ENCODE results near the gene ZNF697.
"Not testable (repeated sequence)": the region's sequence is repeated elsewhere in the genome, so short reads cannot be mapped to it uniquely, and the experiment has no call there.

ZNF697 gene

DNA sequence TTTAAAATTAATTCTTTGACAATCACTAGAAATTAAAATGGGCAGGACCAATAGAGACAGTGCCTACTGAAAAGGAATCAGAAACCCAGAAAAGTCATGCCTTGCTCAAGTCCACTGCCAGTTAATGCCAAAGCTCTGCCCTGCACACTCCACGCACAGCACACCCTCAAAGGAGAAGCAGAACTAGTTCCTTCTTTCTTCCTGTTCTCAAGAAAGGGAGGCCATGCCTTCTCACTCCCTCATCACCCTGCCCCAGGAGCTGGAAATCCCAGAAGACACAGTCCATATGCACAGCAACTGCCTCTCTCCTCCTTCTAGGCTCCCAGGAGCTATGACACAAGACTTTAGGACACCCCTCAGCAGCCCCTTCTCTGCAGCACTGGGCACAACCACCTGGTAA is 31.3 kb downstream of the ZNF697 start:
- H3K27me3 ChIP-seq (ENCODE audit: insufficient read depth, low read length); H2AFZ ChIP-seq (ENCODE audit: low read length, unreplicated experiment); H3K4me3 ChIP-seq (ENCODE audit: low read depth, low read length); H3K27ac ChIP-seq (ENCODE audit: low read depth, low read length); H3K79me2 ChIP-seq (ENCODE audit: control insufficient read depth, insufficient read depth, low read length, unreplicated experiment); H3K4me1 ChIP-seq (ENCODE audit: control insufficient read depth, insufficient read depth, low read length, unreplicated experiment); H3K36me3 ChIP-seq (ENCODE audit: insufficient read depth, low read length): not testable (repeated sequence)

DNA sequence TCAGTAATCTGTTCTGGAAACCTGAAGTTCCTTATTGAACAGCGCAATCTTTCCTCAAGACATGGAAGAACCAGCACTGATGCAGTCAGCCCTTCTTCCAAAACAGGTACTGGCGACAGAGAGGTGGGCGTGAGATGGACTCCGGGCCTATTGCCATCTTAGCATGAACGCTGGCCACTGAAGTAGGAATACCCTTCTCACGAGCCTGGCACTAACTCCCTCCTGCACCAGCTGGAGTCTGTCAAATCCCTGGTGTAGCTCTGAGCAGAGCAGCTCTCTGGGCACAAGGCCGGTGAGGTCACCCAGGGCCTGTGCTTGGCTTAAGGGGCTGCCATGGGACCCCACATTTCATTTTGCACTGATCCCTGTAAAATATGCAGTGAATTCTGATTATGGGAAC is 33.0 kb downstream of the ZNF697 start:
- not testable (repeated sequence) for H3K79me2 ChIP-seq (ENCODE audit: control insufficient read depth, insufficient read depth, low read length, unreplicated experiment); H2AFZ ChIP-seq (ENCODE audit: low read length, unreplicated experiment); H3K27ac ChIP-seq (ENCODE audit: low read depth, low read length); H3K36me3 ChIP-seq (ENCODE audit: insufficient read depth, low read length); H3K27me3 ChIP-seq (ENCODE audit: insufficient read depth, low read length); H3K4me3 ChIP-seq (ENCODE audit: low read depth, low read length); H3K4me1 ChIP-seq (ENCODE audit: control insufficient read depth, insufficient read depth, low read length, unreplicated experiment)

DNA sequence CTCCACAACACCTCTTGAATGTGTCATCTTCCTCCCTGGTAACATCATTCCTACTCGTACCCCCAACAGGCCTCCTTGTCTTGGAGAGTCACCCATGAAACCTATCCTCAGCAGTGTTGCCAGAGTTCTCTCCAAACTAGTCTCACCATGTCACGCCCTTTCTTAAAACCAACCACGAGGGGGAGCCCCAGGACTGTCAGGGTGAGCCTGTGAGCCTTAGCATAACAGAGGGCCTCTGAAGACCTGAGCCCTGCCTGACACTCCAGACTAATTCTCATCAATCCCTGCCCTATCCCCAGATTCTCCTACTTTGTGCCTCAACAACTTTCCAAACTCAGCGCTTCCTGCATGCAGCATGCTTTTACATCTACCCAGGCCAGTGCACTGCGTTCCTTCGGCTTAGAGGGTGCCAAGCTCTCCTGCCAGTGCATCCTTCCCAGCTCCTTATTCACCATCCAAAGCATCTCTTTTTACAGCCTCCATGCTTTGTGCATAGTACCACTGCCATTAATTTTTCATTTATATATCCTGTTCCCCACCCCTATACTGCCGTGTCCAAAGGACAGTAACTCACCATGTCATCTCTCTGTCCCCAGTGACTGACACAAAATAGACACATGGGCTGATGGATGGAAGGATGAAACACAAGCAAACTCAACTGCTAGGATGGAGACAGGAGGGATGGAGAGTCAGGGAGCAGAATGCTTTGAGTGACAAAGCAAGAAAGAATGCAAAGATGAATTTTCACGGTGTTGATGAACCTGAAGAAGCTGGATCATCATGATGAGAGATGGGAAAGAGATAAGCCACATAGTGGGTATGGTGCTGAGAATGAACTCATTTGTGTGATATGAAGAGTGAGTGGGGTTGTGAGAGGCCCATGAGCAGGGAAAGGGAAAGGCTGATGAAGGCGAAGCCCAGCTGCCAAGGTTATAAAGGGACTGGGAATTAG is 34.0 kb downstream of the ZNF697 start:
- H2AFZ ChIP-seq (ENCODE audit: low read length, unreplicated experiment): no peak overlapping the region
- no peaks in the 10 kb centered on the region for H3K27me3 ChIP-seq (ENCODE audit: insufficient read depth, low read length)
- no peaks in the 10 kb centered on the region for H3K4me1 ChIP-seq (ENCODE audit: control insufficient read depth, insufficient read depth, low read length, unreplicated experiment)
- no peaks in the 10 kb centered on the region for H3K79me2 ChIP-seq (ENCODE audit: control insufficient read depth, insufficient read depth, low read length, unreplicated experiment)
- no peak overlapping the region for H3K27ac ChIP-seq (ENCODE audit: low read depth, low read length)
- H3K36me3 ChIP-seq (ENCODE audit: insufficient read depth, low read length): no peaks in the 10 kb centered on the region
- no peak overlapping the region for H3K4me3 ChIP-seq (ENCODE audit: low read depth, low read length)

DNA sequence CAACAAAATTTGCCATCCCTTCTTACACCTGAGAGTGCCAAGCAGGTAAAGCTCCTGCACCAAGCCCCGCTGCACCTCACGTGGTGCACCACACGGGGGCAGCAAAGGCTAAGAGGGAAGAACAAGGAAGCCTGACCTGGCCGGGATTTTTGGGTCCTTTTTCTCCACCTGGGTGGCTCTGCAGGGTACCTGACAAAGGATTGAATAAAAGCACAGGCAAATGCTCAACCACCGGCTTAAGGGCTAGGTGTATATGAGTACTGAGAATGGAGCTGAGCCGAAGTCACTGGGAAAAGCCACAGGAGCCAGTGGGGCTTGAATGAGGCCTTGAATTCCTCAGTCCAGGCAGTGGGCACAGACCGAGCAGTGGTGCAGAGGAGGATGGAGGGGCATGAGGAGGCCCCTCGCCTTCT is 36.4 kb downstream of the ZNF697 start:
- Histone ChIP-seq H2AFZ (ENCODE audit: low read length, unreplicated experiment) (no peak overlapping the region), H3K27ac (ENCODE audit: low read depth, low read length) (no peak overlapping the region), H3K27me3 (ENCODE audit: insufficient read depth, low read length) (no peaks in the 10 kb centered on the region), H3K4me1 (ENCODE audit: control insufficient read depth, insufficient read depth, low read length, unreplicated experiment) (no peaks in the 10 kb centered on the region), H3K4me3 (ENCODE audit: low read depth, low read length) (no peak overlapping the region), H3K36me3 (ENCODE audit: insufficient read depth, low read length) (no peaks in the 10 kb centered on the region), H3K79me2 (ENCODE audit: control insufficient read depth, insufficient read depth, low read length, unreplicated experiment) (no peaks in the 10 kb centered on the region)

DNA sequence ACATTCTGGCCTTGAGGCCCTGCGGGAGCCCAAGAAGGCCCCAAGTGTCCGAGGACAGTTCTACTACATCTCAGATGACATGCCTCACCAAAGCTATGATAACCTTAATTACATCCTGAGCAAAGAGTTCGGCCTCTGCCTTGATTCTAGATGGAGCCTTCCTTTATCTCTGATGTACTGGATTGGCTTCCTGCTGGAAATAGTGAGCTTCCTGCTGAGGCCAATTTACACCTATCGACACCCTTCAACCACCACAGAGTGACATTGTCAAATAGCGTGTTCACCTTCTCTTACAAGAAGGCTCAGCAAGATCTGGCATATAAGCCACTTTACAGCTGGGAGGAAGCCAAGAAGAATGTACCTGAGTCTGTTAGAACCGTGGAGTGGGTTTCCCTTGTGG is 39.2 kb downstream of the ZNF697 start:
- H3K79me2 ChIP-seq (ENCODE audit: control insufficient read depth, insufficient read depth, low read length, unreplicated experiment); H3K4me3 ChIP-seq (ENCODE audit: low read depth, low read length); H3K27me3 ChIP-seq (ENCODE audit: insufficient read depth, low read length); H3K36me3 ChIP-seq (ENCODE audit: insufficient read depth, low read length); H3K27ac ChIP-seq (ENCODE audit: low read depth, low read length); H3K4me1 ChIP-seq (ENCODE audit: control insufficient read depth, insufficient read depth, low read length, unreplicated experiment); H2AFZ ChIP-seq (ENCODE audit: low read length, unreplicated experiment): not testable (repeated sequence)

DNA sequence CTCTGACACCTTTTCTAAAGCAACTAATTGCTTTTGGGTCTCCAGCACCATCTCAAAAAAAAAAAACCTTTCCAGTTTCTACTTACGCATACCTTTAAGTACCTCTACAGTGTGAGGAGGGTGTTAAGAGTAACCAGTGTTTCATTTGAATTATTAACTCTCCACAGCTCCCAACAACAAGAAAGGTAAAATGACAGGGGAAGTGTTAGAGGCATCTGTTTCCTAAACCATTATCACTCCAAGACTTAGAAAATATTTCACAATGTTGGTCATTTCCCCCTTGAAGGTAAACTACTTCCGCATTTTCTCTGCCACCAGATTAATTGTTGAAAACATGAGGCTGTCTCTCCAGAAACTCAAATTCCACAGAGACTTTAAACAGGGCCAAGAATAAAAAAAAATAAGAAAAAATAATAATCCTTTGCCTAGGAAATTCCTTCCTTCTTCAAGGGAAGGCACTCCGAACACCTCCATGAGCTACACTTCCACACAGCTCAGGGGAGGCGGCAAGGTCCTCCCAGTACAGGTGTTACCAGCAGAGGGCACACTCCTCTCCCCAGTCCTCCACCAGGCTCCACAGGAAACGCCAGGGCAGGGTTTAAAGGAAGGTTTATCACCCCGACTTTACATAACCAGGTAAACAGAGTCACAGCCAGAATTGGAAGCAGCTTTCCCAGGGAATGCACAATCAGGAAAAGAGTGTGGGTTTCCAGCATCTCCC is 40.8 kb downstream of the ZNF697 start:
- H3K36me3 ChIP-seq (ENCODE audit: insufficient read depth, low read length); H3K27me3 ChIP-seq (ENCODE audit: insufficient read depth, low read length); H3K4me3 ChIP-seq (ENCODE audit: low read depth, low read length); H2AFZ ChIP-seq (ENCODE audit: low read length, unreplicated experiment); H3K27ac ChIP-seq (ENCODE audit: low read depth, low read length); H3K79me2 ChIP-seq (ENCODE audit: control insufficient read depth, insufficient read depth, low read length, unreplicated experiment): not testable (repeated sequence)
- peaks cover 20% of the 10 kb centered on the region for H3K4me1 ChIP-seq (ENCODE audit: control insufficient read depth, insufficient read depth, low read length, unreplicated experiment)

DNA sequence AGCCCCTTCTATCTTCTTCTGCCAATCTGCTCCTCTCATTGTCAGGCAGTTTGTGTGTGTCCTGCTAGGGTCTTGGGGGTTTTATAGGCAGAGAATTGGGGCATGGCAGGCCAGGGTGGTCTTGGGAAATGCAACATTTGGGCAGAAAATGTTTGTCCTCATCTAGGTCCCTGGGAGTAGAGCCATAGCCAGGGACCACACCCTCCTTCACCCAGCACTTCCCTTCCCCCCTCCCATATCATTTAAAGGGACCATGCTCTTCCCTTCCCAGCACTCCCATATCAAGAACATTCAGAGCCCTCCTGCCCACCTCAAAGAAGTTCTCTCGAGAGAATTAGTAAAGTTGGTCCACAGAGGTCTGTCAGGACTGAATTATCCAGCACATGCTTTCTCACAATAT is 41.7 kb downstream of the ZNF697 start:
- H3K27ac ChIP-seq (ENCODE audit: low read depth, low read length): no peak overlapping the region
- no peaks in the 10 kb centered on the region for H3K27me3 ChIP-seq (ENCODE audit: insufficient read depth, low read length)
- peaks cover 20% of the 10 kb centered on the region for H3K4me1 ChIP-seq (ENCODE audit: control insufficient read depth, insufficient read depth, low read length, unreplicated experiment)
- no peaks in the 10 kb centered on the region for H3K79me2 ChIP-seq (ENCODE audit: control insufficient read depth, insufficient read depth, low read length, unreplicated experiment)
- no peak overlapping the region for H2AFZ ChIP-seq (ENCODE audit: low read length, unreplicated experiment)
- H3K36me3 ChIP-seq (ENCODE audit: insufficient read depth, low read length): no peaks in the 10 kb centered on the region
- no peak overlapping the region for H3K4me3 ChIP-seq (ENCODE audit: low read depth, low read length)

DNA sequence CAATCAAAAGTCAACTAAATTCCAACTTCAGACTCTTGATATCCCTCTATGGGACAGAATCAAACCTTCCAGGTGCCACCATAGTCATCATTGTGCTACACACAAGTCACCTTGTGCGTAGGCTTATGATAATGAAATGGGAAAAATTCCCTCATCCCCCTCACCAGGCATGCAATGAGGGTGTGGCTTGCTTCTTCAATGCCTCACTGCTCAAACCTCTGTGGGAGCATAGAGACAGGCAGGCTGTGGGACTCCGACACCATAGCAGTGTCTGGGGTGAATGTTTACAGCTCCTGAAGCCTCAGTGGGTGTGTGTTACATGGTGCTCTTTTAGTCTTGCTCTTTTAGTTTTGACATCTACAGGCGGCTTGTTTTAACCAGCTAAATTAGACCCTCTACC is 42.4 kb downstream of the ZNF697 start:
- H3K4me3 ChIP-seq (ENCODE audit: low read depth, low read length): no peak overlapping the region
- no peaks in the 10 kb centered on the region for H3K27me3 ChIP-seq (ENCODE audit: insufficient read depth, low read length)
- H3K79me2 ChIP-seq (ENCODE audit: control insufficient read depth, insufficient read depth, low read length, unreplicated experiment): no peaks in the 10 kb centered on the region
- no peak overlapping the region for H2AFZ ChIP-seq (ENCODE audit: low read length, unreplicated experiment)
- peaks cover 20% of the 10 kb centered on the region for H3K4me1 ChIP-seq (ENCODE audit: control insufficient read depth, insufficient read depth, low read length, unreplicated experiment)
- H3K36me3 ChIP-seq (ENCODE audit: insufficient read depth, low read length): no peaks in the 10 kb centered on the region
- no peak overlapping the region for H3K27ac ChIP-seq (ENCODE audit: low read depth, low read length)

DNA sequence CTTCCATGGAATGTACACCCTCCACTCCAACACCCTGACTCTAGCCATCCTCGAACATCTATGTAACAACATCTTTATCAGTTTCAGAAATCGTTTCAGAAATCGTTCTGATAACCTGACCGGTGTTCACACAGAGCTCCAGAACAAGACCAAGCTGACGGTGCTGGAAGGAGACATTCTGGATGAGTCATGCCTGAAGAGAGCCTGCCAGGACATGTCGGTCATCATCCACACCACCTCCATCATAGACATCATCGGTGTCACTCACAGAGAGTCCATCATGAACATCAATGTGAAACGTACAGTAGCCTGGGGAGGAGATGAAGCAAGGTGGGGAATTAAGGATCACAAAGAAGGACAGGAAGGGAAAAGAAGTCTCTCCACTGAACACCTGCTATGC is 43.0 kb downstream of the ZNF697 start:
- H3K4me1 ChIP-seq (ENCODE audit: control insufficient read depth, insufficient read depth, low read length, unreplicated experiment): peaks cover 20% of the 10 kb centered on the region
- not testable (repeated sequence) for H3K27me3 ChIP-seq (ENCODE audit: insufficient read depth, low read length); H3K36me3 ChIP-seq (ENCODE audit: insufficient read depth, low read length); H3K4me3 ChIP-seq (ENCODE audit: low read depth, low read length); H3K79me2 ChIP-seq (ENCODE audit: control insufficient read depth, insufficient read depth, low read length, unreplicated experiment); H2AFZ ChIP-seq (ENCODE audit: low read length, unreplicated experiment); H3K27ac ChIP-seq (ENCODE audit: low read depth, low read length)

DNA sequence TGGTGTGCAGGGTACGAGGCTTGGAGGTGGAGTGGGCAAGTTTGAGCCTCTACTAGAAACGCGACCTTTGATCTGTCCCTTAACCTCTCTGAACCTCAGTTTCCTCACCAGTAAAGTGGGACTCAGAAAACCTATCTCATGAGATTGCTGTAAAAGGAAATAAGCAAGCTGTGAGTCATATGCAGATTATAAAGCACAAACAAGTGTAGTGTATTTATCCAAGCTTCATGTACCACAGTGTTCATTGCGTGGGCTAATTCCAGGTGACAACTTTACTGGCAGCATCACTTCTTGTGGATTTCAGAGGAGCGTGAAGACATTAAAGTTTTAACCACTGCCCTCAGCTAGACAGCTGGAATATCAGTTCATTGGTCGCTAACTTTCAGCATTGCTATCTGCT is 44.4 kb downstream of the ZNF697 start:
- no peaks in the 10 kb centered on the region for H3K27me3 ChIP-seq (ENCODE audit: insufficient read depth, low read length)
- no peak overlapping the region for H3K4me3 ChIP-seq (ENCODE audit: low read depth, low read length)
- peaks cover 20% of the 10 kb centered on the region for H3K4me1 ChIP-seq (ENCODE audit: control insufficient read depth, insufficient read depth, low read length, unreplicated experiment)
- no peaks in the 10 kb centered on the region for H3K36me3 ChIP-seq (ENCODE audit: insufficient read depth, low read length)
- H3K79me2 ChIP-seq (ENCODE audit: control insufficient read depth, insufficient read depth, low read length, unreplicated experiment): no peaks in the 10 kb centered on the region
- H2AFZ ChIP-seq (ENCODE audit: low read length, unreplicated experiment): no peak overlapping the region
- peak overlapping the region; percentile 26 for H3K27ac ChIP-seq (ENCODE audit: low read depth, low read length)

DNA sequence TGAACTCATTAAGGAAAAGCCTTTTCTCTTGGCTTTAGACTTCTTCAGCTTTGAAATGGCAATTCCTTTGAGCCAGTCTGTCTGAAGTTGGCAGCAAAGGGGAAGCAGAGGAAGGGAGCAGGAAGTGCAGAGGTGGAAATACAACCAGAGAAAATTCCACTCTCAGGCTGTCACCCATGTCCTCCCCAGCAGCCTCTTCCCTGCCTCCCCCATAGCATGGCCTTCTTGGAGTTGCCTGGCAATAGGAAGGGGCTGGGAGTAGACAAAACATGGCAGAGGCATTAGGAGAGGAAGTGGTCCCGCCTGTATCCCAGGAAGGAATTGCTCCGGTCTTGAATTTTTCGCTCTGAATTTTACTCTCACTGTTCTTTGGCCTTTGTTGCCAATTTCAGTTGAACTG is 44.8 kb downstream of the ZNF697 start:
- H3K36me3 ChIP-seq (ENCODE audit: insufficient read depth, low read length); H3K27me3 ChIP-seq (ENCODE audit: insufficient read depth, low read length); H2AFZ ChIP-seq (ENCODE audit: low read length, unreplicated experiment); H3K4me3 ChIP-seq (ENCODE audit: low read depth, low read length); H3K79me2 ChIP-seq (ENCODE audit: control insufficient read depth, insufficient read depth, low read length, unreplicated experiment): not testable (repeated sequence)
- Histone ChIP-seq H3K4me1 (ENCODE audit: control insufficient read depth, insufficient read depth, low read length, unreplicated experiment) (peaks cover 20% of the 10 kb centered on the region), H3K27ac (ENCODE audit: low read depth, low read length) (peak overlapping the region; percentile 26)

All from ACC112 (cell line).